HG03045 (cell line): ENCODE measurements around the gene TRAK2.

ENCODE experiments used
- ATAC-seq: cut with Tn5 transposase; IDR thresholded peaks from one replicate; pipeline ENCODE4 v1.9.1; 2021; ENCODE audit warnings: mild to moderate bottlenecking, moderate library complexity; ENCODE audit not compliant: unreplicated experiment

TRAK2 gene

GRCh38 chr2:201366146-201366545 lies 85.1 kb downstream of the TRAK2 start:
- no peak for ATAC-seq

- peak; percentile 56 for ATAC-seq
These were observed 87.2 kb downstream of the TRAK2 start for GRCh38 chr2:201363857-201364560.

- ATAC-seq: no peak
These were observed 88.9 kb downstream of the TRAK2 start for GRCh38 chr2:201362396-201362795.

GRCh38 chr2:201361078-201361733 lies 90.1 kb downstream of the TRAK2 start:
- no peak for ATAC-seq

- no peak for ATAC-seq
These were observed 91.0 kb downstream of the TRAK2 start for GRCh38 chr2:201360256-201360655.

GRCh38 chr2:201358684-201359083 lies 92.6 kb downstream of the TRAK2 start:
- no peak for ATAC-seq

GRCh38 chr2:201357221-201357620 lies 94.0 kb downstream of the TRAK2 start, which contains the start of gene FLACC1:
FLACC1 (minus strand) TSS chr2:201357345; CDS start chr2:201351404, 5,941 bp downstream.
- ATAC-seq: no peak

GRCh38 chr2:201353116-201353515 lies 98.1 kb downstream of the TRAK2 start:
- ATAC-seq: no peak

GRCh38 chr2:201350879-201351278 lies 100.4 kb downstream of the TRAK2 start:
- ATAC-seq: no peak

GRCh38 chr2:201349601-201350000 lies 101.7 kb downstream of the TRAK2 start:
- ATAC-seq: no peak

GRCh38 chr2:201348758-201349157 lies 102.5 kb downstream of the TRAK2 start:
- no peak for ATAC-seq

- no peak for ATAC-seq
These were observed 104.1 kb downstream of the TRAK2 start for GRCh38 chr2:201347138-201347537.

GRCh38 chr2:201345625-201346213 lies 105.5 kb downstream of the TRAK2 start:
- no peak for ATAC-seq

- no peak for ATAC-seq
These were observed 106.4 kb downstream of the TRAK2 start for GRCh38 chr2:201344663-201345366.

GRCh38 chr2:201343559-201343958 lies 107.7 kb downstream of the TRAK2 start:
- ATAC-seq: no peak

GRCh38 chr2:201342923-201343322 lies 108.3 kb downstream of the TRAK2 start:
- no peak for ATAC-seq

GRCh38 chr2:201329409-201329808 lies 121.8 kb downstream of the TRAK2 start:
- ATAC-seq: no peak

- ATAC-seq: no peak
These were observed 123.6 kb downstream of the TRAK2 start for GRCh38 chr2:201327678-201328077.
